HepG2 (cell line): ENCODE data around the gene SNED1. TPM values are rescaled to one million over a fixed set of nuclear protein-coding genes. Genes with fewer than 3 reads are reported as not detected.
A peak's percentile ranks its signal among the peaks of the same experiment; 100 is the strongest.

ENCODE experiments used
- CREM ChIP-seq, 2 experiments: sonication (generic) in 1 of 2; formaldehyde crosslinking in 1 of 2; IDR thresholded peaks; 2 replicates each; pipeline versions ENCODE4 v1.4.0 to v1.6.1; 2016 to 2020; ENCODE audit warnings: antibody characterized with exemption in 1 of 2, mild to moderate bottlenecking in 1 of 2, missing genetic modification reagents in 1 of 2
- FOXA3 ChIP-seq: IDR thresholded peaks from 2 replicates; pipeline ENCODE4 v1.6.1; 2016; ENCODE audit warnings: missing genetic modification reagents, missing compliant biosample characterization
- FOXK1 ChIP-seq: sonication (generic); formaldehyde crosslinking; IDR thresholded peaks from 2 replicates; pipeline ENCODE4 v1.4.0; 2020; ENCODE audit warnings: low read depth, missing genetic modification reagents, borderline replicate concordance
- GFI1 ChIP-seq: sonication (generic); formaldehyde crosslinking; IDR thresholded peaks from 2 replicates; pipeline ENCODE4 v1.5.0; 2020; ENCODE audit warnings: missing genetic modification reagents, mild to moderate bottlenecking, borderline replicate concordance
- IKZF1 ChIP-seq: fragments of 450-650 bp; IDR thresholded peaks from 2 replicates; pipeline ENCODE4 v1.7.1; 2016
- NKX3-1 ChIP-seq: sonication (generic); formaldehyde crosslinking; IDR thresholded peaks from 2 replicates; pipeline ENCODE4 v1.5.0; 2020; ENCODE audit warnings: missing genetic modification reagents
- RBFOX2 ChIP-seq: fragments of 200-400 bp; formaldehyde crosslinking; IDR thresholded peaks from 2 replicates; pipeline ENCODE4 v1.6.1; 2017; ENCODE audit warnings: low read depth, mild to moderate bottlenecking, low read length
- REST ChIP-seq, 2 experiments: IDR thresholded peaks; 2 replicates each; pipeline ENCODE4 v1.6.1; 2011 to 2012; ENCODE audit warnings: low read length in 2 of 2, borderline replicate concordance in 1 of 2, low read depth in 1 of 2, mild to moderate bottlenecking in 1 of 2, moderate library complexity in 1 of 2
- RFX1 ChIP-seq: fragments of 450-650 bp; IDR thresholded peaks from 2 replicates; pipeline ENCODE4 v1.6.1; 2017
- SP4 ChIP-seq: sonication (generic); formaldehyde crosslinking; IDR thresholded peaks from 2 replicates; pipeline ENCODE4 v1.8.1; 2023; ENCODE audit warnings: mild to moderate bottlenecking, missing genetic modification reagents
- TBP ChIP-seq: sonication (generic); formaldehyde crosslinking; IDR thresholded peaks from 2 replicates; pipeline ENCODE4 v1.5.0; 2020; ENCODE audit warnings: missing genetic modification reagents
- YY1 ChIP-seq: IDR thresholded peaks from 2 replicates; pipeline ENCODE4 v1.6.1; 2011; ENCODE audit warnings: low read length, low read depth, moderate library complexity, mild to moderate bottlenecking; ENCODE audit not compliant: insufficient read depth, insufficient replicate concordance
- ZFP36L1 ChIP-seq: sonication (generic); formaldehyde crosslinking; IDR thresholded peaks from 2 replicates; pipeline ENCODE4 v1.8.0; 2022; ENCODE audit warnings: mild to moderate bottlenecking, missing genetic modification reagents, moderate library complexity
- ZNF121 ChIP-seq: sonication (generic); formaldehyde crosslinking; IDR thresholded peaks from 2 replicates; pipeline ENCODE4 v1.5.0; 2020; ENCODE audit warnings: mild to moderate bottlenecking, missing genetic modification reagents
- ZNF136 ChIP-seq: sonication (generic); formaldehyde crosslinking; IDR thresholded peaks from 2 replicates; pipeline ENCODE4 v1.8.1; 2022; ENCODE audit warnings: low read depth, mild to moderate bottlenecking, moderate library complexity, missing genetic modification reagents
- ZNF260 ChIP-seq: sonication (generic); formaldehyde crosslinking; IDR thresholded peaks from 2 replicates; pipeline ENCODE4 v1.4.0; 2020; ENCODE audit warnings: missing genetic modification reagents, low read depth, mild to moderate bottlenecking, borderline replicate concordance
- ZNF329 ChIP-seq: sonication (generic); formaldehyde crosslinking; IDR thresholded peaks from 2 replicates; pipeline ENCODE4 v1.9.0; 2021; ENCODE audit warnings: low read depth, mild to moderate bottlenecking, missing genetic modification reagents
- ZNF431 ChIP-seq: sonication (generic); formaldehyde crosslinking; IDR thresholded peaks from 2 replicates; pipeline ENCODE4 v1.9.0; 2022; ENCODE audit warnings: missing genetic modification reagents, low read depth, mild to moderate bottlenecking, borderline replicate concordance
- ZNF569 ChIP-seq: sonication (generic); formaldehyde crosslinking; IDR thresholded peaks from 2 replicates; pipeline ENCODE4 v1.5.0; 2020; ENCODE audit warnings: mild to moderate bottlenecking, missing genetic modification reagents, moderate library complexity, borderline replicate concordance
- ZNF652 ChIP-seq: IDR thresholded peaks from 2 replicates; pipeline ENCODE4 v1.6.1; 2016; ENCODE audit warnings: low read depth, borderline replicate concordance
- ZSCAN20 ChIP-seq: sonication (generic); formaldehyde crosslinking; IDR thresholded peaks from 2 replicates; pipeline ENCODE4 v1.4.0; 2020; ENCODE audit warnings: missing genetic modification reagents, mild to moderate bottlenecking, borderline replicate concordance
- polyA plus RNA-seq, 8 experiments: library from polyadenylated mRNA; depleted of rRNA in 3 of 8; stranded (reverse) in 7 of 8; unstranded in 1 of 8; fragments of >200 nt; fragmentation: Illumina TruSeq in 4 of 8; extraction: Trizol in 4 of 8; gene quantifications; 2 replicates each; pipeline versions ENCODE4 v1.2.1 to v1.2.3, GENCODE V29; 2011 to 2016; ENCODE audit warnings: low read depth in 4 of 8, missing spikeins in 1 of 8, mixed read lengths in 1 of 8; ENCODE audit not compliant: insufficient read depth in 1 of 8
- total RNA-seq, 5 experiments: library from RNA; depleted of rRNA; stranded (reverse); fragments of >200 nt; fragmentation: Illumina TruSeq; extraction: Trizol; gene quantifications; 2 replicates each; pipeline ENCODE4 v1.2.3, GENCODE V29; 2016; ENCODE audit warnings: low read depth in 1 of 5
- TF ChIP-seq, protein P1 (sequence below): sonication (generic); formaldehyde crosslinking; IDR thresholded peaks from 2 replicates; pipeline ENCODE4 v1.5.1; 2020; ENCODE audit warnings: mild to moderate bottlenecking, missing genetic modification reagents, borderline replicate concordance
- TF ChIP-seq, protein P2 (sequence below): sonication (generic); formaldehyde crosslinking; IDR thresholded peaks from 2 replicates; pipeline ENCODE4 v1.8.0; 2022; ENCODE audit warnings: mild to moderate bottlenecking, missing genetic modification reagents; ENCODE audit not compliant: insufficient replicate concordance

The SNED1 gene
- total and polyA plus RNA-seq, 2 of the 13 experiments (the other 11 are each of a cell fraction or from before 2014, with no cell fraction given), result 0.15 to 0.65 TPM

DNA sequence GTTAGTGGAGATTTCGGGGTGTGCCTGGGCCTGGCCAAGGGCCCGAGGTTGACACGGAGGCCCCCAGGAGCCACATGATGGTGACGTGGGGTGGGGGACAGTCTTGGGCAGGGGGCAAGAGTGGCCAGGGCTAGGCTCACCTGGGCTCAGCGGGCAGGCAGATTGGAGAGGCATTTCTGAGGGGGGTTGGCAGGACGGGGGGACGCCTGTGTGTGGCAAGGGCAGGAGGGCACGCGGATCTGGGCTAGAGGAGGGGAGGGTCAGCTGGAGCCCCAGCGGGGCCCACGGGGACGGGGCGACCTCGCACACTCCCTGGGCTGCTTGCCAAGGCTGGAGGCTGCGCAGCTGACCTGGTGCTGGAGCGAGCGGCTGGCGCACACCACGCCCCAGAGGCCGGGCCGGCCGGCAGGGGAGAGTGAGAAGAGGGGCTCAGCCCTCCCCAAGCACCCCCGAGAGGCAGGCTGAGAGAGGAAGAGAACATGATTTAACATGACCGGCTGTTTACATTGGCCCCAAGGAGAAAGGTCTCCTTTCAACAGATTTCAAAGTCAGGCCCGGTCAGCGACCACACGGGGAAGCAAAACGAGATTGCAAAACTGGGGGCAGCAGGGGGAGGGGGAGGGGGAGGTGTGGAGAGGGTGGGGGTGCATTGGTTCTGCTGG is 38.0 kb upstream of the SNED1 start (continued):
- TF ChIP-seq ZSCAN20, result no peak
- TF ChIP-seq SP4 (CRISPR knock-in tag), result peak; percentile 31; the same call in 1 of the 2 replicates
- TF ChIP-seq RBFOX2, result peak; percentile 81
- no peak for TF ChIP-seq CREM (IDR thresholded peaks at IDR 0.05)
- no peak for TF ChIP-seq CREM (CRISPR knock-in tag; IDR thresholded peaks at IDR 0.05)
- TF ChIP-seq ZFP36L1 (CRISPR knock-in tag), result no peak
- TF ChIP-seq NKX3-1 (CRISPR knock-in tag), result no peak; the same call in 1 of the 2 replicates
- no peak for TF ChIP-seq ZNF652 (CRISPR knock-in tag)
- peak; percentile 84; the same call in 1 of the 2 replicates for TF ChIP-seq GFI1
- peak; percentile 82; the same call in 1 of the 2 replicates for TF ChIP-seq FOXK1 (CRISPR knock-in tag)
- TF ChIP-seq, protein P1, sequence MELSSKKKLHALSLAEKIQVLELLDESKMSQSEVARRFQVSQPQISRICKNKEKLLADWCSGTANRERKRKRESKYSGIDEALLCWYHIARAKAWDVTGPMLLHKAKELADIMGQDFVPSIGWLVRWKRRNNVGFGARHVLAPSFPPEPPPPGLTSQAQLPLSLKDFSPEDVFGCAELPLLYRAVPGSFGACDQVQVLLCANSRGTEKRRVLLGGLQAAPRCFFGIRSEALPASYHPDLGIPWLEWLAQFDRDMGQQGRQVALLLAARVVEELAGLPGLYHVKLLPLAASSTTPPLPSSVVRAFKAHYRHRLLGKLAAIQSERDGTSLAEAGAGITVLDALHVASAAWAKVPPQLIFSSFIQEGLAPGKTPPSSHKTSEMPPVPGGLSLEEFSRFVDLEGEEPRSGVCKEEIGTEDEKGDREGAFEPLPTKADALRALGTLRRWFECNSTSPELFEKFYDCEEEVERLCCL (CRISPR knock-in tag), result no peak
- 0 out of 2 replicates have a peak, but pooled peaks have one; percentile 12 for TF ChIP-seq ZNF260
- TF ChIP-seq TBP (CRISPR knock-in tag), result no peak
- no peak for TF ChIP-seq ZNF121 (CRISPR knock-in tag)
- TF ChIP-seq IKZF1, result no peak
- TF ChIP-seq RFX1, result no peak
- TF ChIP-seq REST (IDR thresholded peaks at IDR 0.05; ENCODE audit: borderline replicate concordance in 1 of 2, low read depth in 1 of 2, low read length in 2 of 2), result 0 out of 4 replicates have a peak, but pooled peaks of 1 of the 2 experiments have one; percentile 5
- TF ChIP-seq YY1, result peak; percentile 43
- TF ChIP-seq, protein P2, sequence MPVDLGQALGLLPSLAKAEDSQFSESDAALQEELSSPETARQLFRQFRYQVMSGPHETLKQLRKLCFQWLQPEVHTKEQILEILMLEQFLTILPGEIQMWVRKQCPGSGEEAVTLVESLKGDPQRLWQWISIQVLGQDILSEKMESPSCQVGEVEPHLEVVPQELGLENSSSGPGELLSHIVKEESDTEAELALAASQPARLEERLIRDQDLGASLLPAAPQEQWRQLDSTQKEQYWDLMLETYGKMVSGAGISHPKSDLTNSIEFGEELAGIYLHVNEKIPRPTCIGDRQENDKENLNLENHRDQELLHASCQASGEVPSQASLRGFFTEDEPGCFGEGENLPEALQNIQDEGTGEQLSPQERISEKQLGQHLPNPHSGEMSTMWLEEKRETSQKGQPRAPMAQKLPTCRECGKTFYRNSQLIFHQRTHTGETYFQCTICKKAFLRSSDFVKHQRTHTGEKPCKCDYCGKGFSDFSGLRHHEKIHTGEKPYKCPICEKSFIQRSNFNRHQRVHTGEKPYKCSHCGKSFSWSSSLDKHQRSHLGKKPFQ (CRISPR knock-in tag), result no peak
- TF ChIP-seq ZNF431 (CRISPR knock-in tag), result peak; percentile 94
- 0 out of 2 replicates have a peak, but pooled peaks have one; percentile 59 for TF ChIP-seq ZNF136 (CRISPR knock-in tag)
- TF ChIP-seq FOXA3 (CRISPR knock-in tag), result peak; percentile 98
- TF ChIP-seq ZNF569 (CRISPR knock-in tag), result no peak
- peak; percentile 70; the same call in 1 of the 2 replicates for TF ChIP-seq ZNF329 (CRISPR knock-in tag)
